Esophagus muscularis mucosa (tissue), 4 donors: ENCODE measurements around the gene GFY. TPM values are rescaled to one million over a fixed set of nuclear protein-coding genes. Genes with fewer than 3 reads are reported as not detected.
A peak's percentile ranks its signal among the peaks of the same experiment; 100 is the strongest.

Experiments used
- DNase-seq: peaks from one replicate; pipeline ENCODE4 v3.0.0-alpha.2; 2017; ENCODE audit errors: extremely low spot score
- H3K27ac ChIP-seq, 4 donors: fragments of 200-600 bp; sonication (generic); replicated peaks in 1 of 4; 1 replicate in 3 of 4; 2 replicates in 1 of 4; pipeline ENCODE4 v1.5.1; 2016 to 2019; ENCODE audit warnings: mild to moderate bottlenecking in 1 of 4
- H3K27me3 ChIP-seq, 4 donors: fragments of 200-600 bp; sonication (generic); one replicate each; pipeline versions ENCODE4 v1.5.1 to v1.6.0; 2016 to 2019
- H3K36me3 ChIP-seq, 4 donors: fragments of 200-600 bp; sonication (generic); one replicate each; pipeline ENCODE4 v1.5.1; 2016 to 2019
- H3K4me1 ChIP-seq, 4 donors: fragments of 200-600 bp; sonication (generic); one replicate each; pipeline ENCODE4 v1.5.1; 2016 to 2019
- H3K4me3 ChIP-seq, 4 donors: fragments of 200-600 bp; sonication (generic); 1 replicate in 2 of 4; 2 replicates in 2 of 4; pipeline ENCODE4 v1.5.1; 2016 to 2019; ENCODE audit warnings: mild to moderate bottlenecking in 4 of 4, moderate library complexity in 1 of 4
- H3K9me3 ChIP-seq, 4 donors: fragments of 200-600 bp; sonication (generic); 1 replicate in 3 of 4; 2 replicates in 1 of 4; pipeline ENCODE4 v1.5.1; 2016 to 2019
- CTCF ChIP-seq, 3 experiments: fragments of 200-600 bp in 2 of 3; fragments of 450-650 bp in 1 of 3; sonication (generic) in 2 of 3; IDR thresholded peaks; one replicate each; pipeline ENCODE4 v1.5.1; 2017 to 2019; ENCODE audit warnings: antibody characterized with exemption in 3 of 3, mild to moderate bottlenecking in 2 of 3, moderate library complexity in 1 of 3
- EP300 ChIP-seq: sonication (generic); formaldehyde crosslinking; IDR thresholded peaks from one replicate; pipeline ENCODE4 v1.6.1; 2017; ENCODE audit warnings: antibody characterized with exemption
- POLR2A ChIP-seq: fragments of 450-650 bp; IDR thresholded peaks from one replicate; pipeline ENCODE4 v1.6.1; 2017; ENCODE audit warnings: antibody characterized with exemption, moderate library complexity, mild to moderate bottlenecking, low read depth
- POLR2AphosphoS5 ChIP-seq, 2 donors: sonication (generic); formaldehyde crosslinking; IDR thresholded peaks; one replicate each; pipeline ENCODE4 v1.6.1; 2017; ENCODE audit warnings: antibody characterized with exemption in 2 of 2
- WGBS: methylation state at CpG from one replicate; pipeline ENCODE4 v1.1.5; 2018; 5-methylcytosine and 5-hydroxymethylcytosine counted together
- intact Hi-C: fragments of 100-400 bp; cut with DNase I; formaldehyde crosslinking; loops from one replicate; pipeline ENCODE4 v1.15.1; 2023
- total RNA-seq, 4 donors: library from RNA; depleted of rRNA; stranded (reverse); fragments of >200 nt; gene quantifications; one replicate each; pipeline versions ENCODE4 v1.1.0 to v1.2.1, GENCODE V29; 2016

The GFY gene
- total RNA-seq, 4 donors from 2014 or later: not detected

GRCh38 chr19:49423985-49424303, 1.2 kb upstream of the GFY start:
- Histone ChIP-seq H3K36me3 (no peaks in the 10 kb centered on the region), H3K4me1 (peaks cover 32 to 54% (median 44%) of the 10 kb centered on the region in 4 donors), H3K4me3 (no peak overlapping the region), H3K27me3 (peaks cover 10 to 99% (median 86%) of the 10 kb centered on the region in 4 donors), H3K27ac (no peak overlapping the region), H3K9me3 (no peaks in the 10 kb centered on the region)
- TF ChIP-seq CTCF (IDR thresholded peaks at IDR 0.05): no peak
- no peak for TF ChIP-seq POLR2AphosphoS5 (IDR thresholded peaks at IDR 0.05)
- no peak for TF ChIP-seq EP300
- no peak for TF ChIP-seq POLR2A
- intact Hi-C loops: no loop called here
- WGBS: 22% methylated on average over 3 of the region's 3 CpGs
- no peak for DNase-seq

GRCh38 chr19:49425922-49426592, 869 bp downstream of the GFY start:
- 2% methylated on average over 30 of the region's 30 CpGs for WGBS
- no peaks in the 10 kb centered on the region for H3K9me3 ChIP-seq
- H3K27ac ChIP-seq: no peak overlapping the region
- peaks cover 29 to 49% (median 39%) of the 10 kb centered on the region in 4 donors for H3K4me1 ChIP-seq
- H3K4me3 ChIP-seq: no peak overlapping the region
- TF ChIP-seq EP300 (no peak), CTCF (IDR thresholded peaks at IDR 0.05) (no peak), POLR2AphosphoS5 (IDR thresholded peaks at IDR 0.05) (no peak), POLR2A (no peak)
- intact Hi-C loops: no loop called here
- no peaks in the 10 kb centered on the region for H3K36me3 ChIP-seq
- DNase-seq: no peak
- H3K27me3 ChIP-seq: peaks cover 10 to 100% (median 86%) of the 10 kb centered on the region in 4 donors

- H3K27ac ChIP-seq: no peak overlapping the region
- H3K9me3 ChIP-seq: no peaks in the 10 kb centered on the region
- H3K36me3 ChIP-seq: no peaks in the 10 kb centered on the region
- WGBS: 52% methylated on average over 11 of the region's 12 CpGs
- intact Hi-C loops: no loop called here
- DNase-seq: no peak
- H3K27me3 ChIP-seq: peaks cover 10 to 100% (median 86%) of the 10 kb centered on the region in 4 donors
- H3K4me3 ChIP-seq: no peak overlapping the region
- TF ChIP-seq POLR2A (no peak), POLR2AphosphoS5 (IDR thresholded peaks at IDR 0.05) (no peak), CTCF (IDR thresholded peaks at IDR 0.05) (no peak), EP300 (no peak)
- H3K4me1 ChIP-seq: peaks cover 25 to 40% (median 29%) of the 10 kb centered on the region in 4 donors
Observed at GRCh38 chr19:49427339-49427738, 2.2 kb downstream of the GFY start.

- H3K27me3 ChIP-seq: peaks cover 10 to 100% (median 86%) of the 10 kb centered on the region in 4 donors
- no peaks in the 10 kb centered on the region for H3K9me3 ChIP-seq
- no peaks in the 10 kb centered on the region for H3K36me3 ChIP-seq
- intact Hi-C loops: no loop called here
- TF ChIP-seq POLR2A: no peak
- TF ChIP-seq EP300: no peak
- no peak for TF ChIP-seq POLR2AphosphoS5 (IDR thresholded peaks at IDR 0.05)
- TF ChIP-seq CTCF (IDR thresholded peaks at IDR 0.05): no peak
- WGBS: 7% methylated on average over 17 of the region's 45 CpGs
- H3K4me3 ChIP-seq: peak overlapping the region in 2 of 4 donors; percentile 18 to 28
- no peak overlapping the region for H3K27ac ChIP-seq
- H3K4me1 ChIP-seq: peaks cover 20 to 40% (median 23%) of the 10 kb centered on the region in 4 donors
- DNase-seq: no peak
Observed at GRCh38 chr19:49427855-49428546, 2.8 kb downstream of the GFY start.
